Spleen (tissue), 7 donors: ENCODE results near the gene PARK7.

Experiments used
- POLR2A ChIP-seq, 3 donors: fragments of 450-650 bp; IDR thresholded peaks; one replicate each; pipeline ENCODE4 v1.5.1; 2017; ENCODE audit warnings: antibody characterized with exemption in 3 of 3, mild to moderate bottlenecking in 1 of 3
- POLR2AphosphoS5 ChIP-seq, 3 donors: sonication (generic); formaldehyde crosslinking; IDR thresholded peaks; one replicate each; pipeline ENCODE4 v1.5.1; 2017; ENCODE audit warnings: antibody characterized with exemption in 3 of 3
- TF ChIP-seq, protein P1 (sequence below), 11 experiments: fragments of 200-600 bp in 7 of 11; fragments of 450-650 bp in 4 of 11; sonication (generic) in 4 of 11; IDR thresholded peaks in 8 of 11; conservative IDR thresholded peaks in 3 of 11; 1 replicate in 7 of 11; 2 replicates in 4 of 11; pipeline versions ENCODE4 v1.4.0 to v1.8.0; 2016 to 2021; ENCODE audit warnings: antibody characterized with exemption in 11 of 11, inconsistent platforms in 4 of 11, mild to moderate bottlenecking in 1 of 11
- donor health status: DM: no; HTN: no; CAD: no; lungs with moderate emphysema.
- donor health status: DM: no; HTN: no; CAD: no.
- donor health status: DM: no; HTN: no; CAD: no.

DNA sequence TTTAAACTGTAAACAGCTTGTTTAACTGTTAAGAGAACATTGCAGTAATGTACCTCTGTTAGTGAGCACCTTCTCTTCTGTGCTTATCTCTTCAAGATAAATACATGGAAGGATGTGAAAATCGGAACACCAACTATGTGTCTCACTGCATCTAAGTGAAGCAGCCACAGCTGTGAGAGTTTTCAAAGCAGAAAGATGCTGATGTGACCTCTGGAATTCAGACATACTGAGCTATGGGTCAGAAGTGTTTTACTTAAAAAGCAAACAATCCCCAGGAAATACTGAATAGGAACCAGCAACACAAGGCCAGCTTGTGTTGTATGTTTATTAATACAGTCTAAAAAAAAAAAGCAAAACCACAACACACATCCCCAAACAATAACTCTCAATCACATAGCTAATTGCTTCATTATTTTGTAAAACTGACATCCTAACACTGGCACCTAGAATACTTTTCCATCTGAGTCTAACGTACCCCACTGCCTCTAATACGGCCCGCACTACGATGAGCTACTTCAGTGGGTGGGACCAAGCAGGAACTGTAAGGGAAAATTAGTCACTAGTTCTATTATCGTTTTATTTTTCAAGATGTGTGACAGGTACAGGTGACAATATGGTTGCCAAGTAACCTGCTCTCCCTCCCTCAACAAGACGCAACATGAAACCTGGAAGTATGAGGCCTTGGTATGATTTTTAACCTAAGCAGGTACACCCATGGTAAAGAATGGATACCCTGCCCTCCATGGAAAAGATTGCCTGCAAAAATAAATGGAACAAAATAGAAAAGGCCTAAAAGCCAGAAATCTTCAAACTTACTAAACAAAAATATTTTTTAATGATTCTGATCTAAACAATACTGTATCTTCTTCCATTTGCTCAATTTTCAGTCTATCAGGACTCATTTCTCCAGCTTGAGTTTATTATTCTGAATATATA is 50.7 kb downstream of the PARK7 start:
- no peak for TF ChIP-seq POLR2AphosphoS5 (IDR thresholded peaks at IDR 0.05)
- TF ChIP-seq, protein P1, sequence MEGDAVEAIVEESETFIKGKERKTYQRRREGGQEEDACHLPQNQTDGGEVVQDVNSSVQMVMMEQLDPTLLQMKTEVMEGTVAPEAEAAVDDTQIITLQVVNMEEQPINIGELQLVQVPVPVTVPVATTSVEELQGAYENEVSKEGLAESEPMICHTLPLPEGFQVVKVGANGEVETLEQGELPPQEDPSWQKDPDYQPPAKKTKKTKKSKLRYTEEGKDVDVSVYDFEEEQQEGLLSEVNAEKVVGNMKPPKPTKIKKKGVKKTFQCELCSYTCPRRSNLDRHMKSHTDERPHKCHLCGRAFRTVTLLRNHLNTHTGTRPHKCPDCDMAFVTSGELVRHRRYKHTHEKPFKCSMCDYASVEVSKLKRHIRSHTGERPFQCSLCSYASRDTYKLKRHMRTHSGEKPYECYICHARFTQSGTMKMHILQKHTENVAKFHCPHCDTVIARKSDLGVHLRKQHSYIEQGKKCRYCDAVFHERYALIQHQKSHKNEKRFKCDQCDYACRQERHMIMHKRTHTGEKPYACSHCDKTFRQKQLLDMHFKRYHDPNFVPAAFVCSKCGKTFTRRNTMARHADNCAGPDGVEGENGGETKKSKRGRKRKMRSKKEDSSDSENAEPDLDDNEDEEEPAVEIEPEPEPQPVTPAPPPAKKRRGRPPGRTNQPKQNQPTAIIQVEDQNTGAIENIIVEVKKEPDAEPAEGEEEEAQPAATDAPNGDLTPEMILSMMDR (IDR thresholded peaks at IDR 0.05 in 8 of 11, conservative IDR thresholded peaks at IDR 0.05 in 3 of 11) = no peak
- no peak for TF ChIP-seq POLR2A (IDR thresholded peaks at IDR 0.05)
